HG03139 (cell line): ENCODE results near the gene FRS2.

Experiments
- ATAC-seq: cut with Tn5 transposase; IDR thresholded peaks from one replicate; pipeline ENCODE4 v1.9.1; 2021; ENCODE audit not compliant: unreplicated experiment

FRS2 gene

GRCh38 chr12:69620921-69621320, 150.7 kb downstream of the FRS2 start:
- ATAC-seq: no peak

GRCh38 chr12:69621551-69621950, 151.4 kb downstream of the FRS2 start:
- no peak for ATAC-seq

GRCh38 chr12:69623970-69624369, 153.8 kb downstream of the FRS2 start:
- no peak for ATAC-seq

DNA sequence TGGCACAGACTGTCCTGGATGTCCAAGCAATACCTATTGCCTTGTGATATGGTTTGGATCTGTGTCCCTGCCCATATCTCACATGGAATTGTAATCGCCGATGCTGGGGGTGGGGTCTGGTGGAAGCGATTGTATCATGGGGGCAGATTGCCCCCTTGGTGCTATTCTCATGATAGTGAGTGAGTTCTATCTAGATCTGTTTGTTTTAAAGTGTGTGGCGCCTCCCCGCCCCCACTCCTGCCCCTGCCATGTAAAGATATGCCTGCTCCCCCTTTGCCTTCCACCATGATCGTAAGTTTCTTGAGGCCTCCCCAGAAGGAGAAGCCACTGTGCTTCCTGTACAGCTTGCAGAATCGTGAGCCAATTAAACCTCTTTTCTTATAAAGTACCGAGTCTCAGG, 157.3 kb downstream of the FRS2 start:
- ATAC-seq: no peak
